HG03354 (cell line): ENCODE results near the gene PGM2L1.

Experiments
- ATAC-seq: cut with Tn5 transposase; IDR thresholded peaks from one replicate; pipeline ENCODE4 v1.9.1; 2021; ENCODE audit warnings: mild to moderate bottlenecking; ENCODE audit not compliant: unreplicated experiment, poor library complexity, severe bottlenecking

PGM2L1 gene

GRCh38 chr11:74311352-74311926 lies 86.8 kb downstream of the PGM2L1 start, which contains the start of gene P4HA3:
TSS of gene P4HA3 (minus strand) at chr11:74311640. CDS start at chr11:74311611, 29 bp downstream.
- ATAC-seq: no peak

GRCh38 chr11:74310857-74311256 lies 87.4 kb downstream of the PGM2L1 start:
- ATAC-seq: no peak

- no peak for ATAC-seq
These were observed 90.8 kb downstream of the PGM2L1 start for GRCh38 chr11:74307434-74307833.

- no peak for ATAC-seq
These were observed 91.6 kb downstream of the PGM2L1 start for GRCh38 chr11:74306435-74307175.

GRCh38 chr11:74299015-74299414 lies 99.2 kb downstream of the PGM2L1 start:
- no peak for ATAC-seq

- no peak for ATAC-seq
These were observed 100.7 kb downstream of the PGM2L1 start for GRCh38 chr11:74297484-74297883.

- ATAC-seq: no peak
These were observed 109.3 kb downstream of the PGM2L1 start for GRCh38 chr11:74288911-74289310.

- no peak for ATAC-seq
These were observed 110.1 kb downstream of the PGM2L1 start for GRCh38 chr11:74288161-74288560.

- ATAC-seq: no peak
These were observed 113.8 kb downstream of the PGM2L1 start for GRCh38 chr11:74284466-74284865.

GRCh38 chr11:74283580-74284180 lies 114.6 kb downstream of the PGM2L1 start:
- ATAC-seq: no peak

GRCh38 chr11:74282914-74283371 lies 115.3 kb downstream of the PGM2L1 start:
- no peak for ATAC-seq

GRCh38 chr11:74282421-74282820 lies 115.8 kb downstream of the PGM2L1 start:
- ATAC-seq: no peak

- ATAC-seq: no peak
These were observed 117.7 kb downstream of the PGM2L1 start for GRCh38 chr11:74280494-74280893.
